RWPE2 (cell line): ENCODE measurements around the gene NFRKB.

Source experiments
- ATAC-seq: fragments of 200-7000 bp; cut with Tn5 transposase; 3 replicates; pipeline ENCODE4 v1.9.1; 2021; ENCODE audit warnings: low read depth
- DNase-seq: peaks from one replicate; pipeline ENCODE4 v3.0.0-alpha.2; 2020; ENCODE audit warnings: low spot score
- H3K27ac ChIP-seq: fragments of 450-650 bp; 2 replicates; pipeline ENCODE4 v1.5.1; 2017; ENCODE audit warnings: mild to moderate bottlenecking; ENCODE audit not compliant: poor library complexity, severe bottlenecking
- H3K27me3 ChIP-seq: fragments of 250-450 bp; sonication (Bioruptor Pico); 2 replicates; pipeline ENCODE4 v1.5.1; 2021; ENCODE audit warnings: mild to moderate bottlenecking, moderate library complexity; ENCODE audit not compliant: insufficient read depth, poor library complexity, severe bottlenecking
- H3K36me3 ChIP-seq: fragments of 250-450 bp; sonication (Bioruptor Pico); 2 replicates; pipeline ENCODE4 v1.5.1; 2020; ENCODE audit warnings: low read depth, mild to moderate bottlenecking, moderate library complexity
- H3K4me1 ChIP-seq: fragments of 250-450 bp; sonication (Bioruptor Pico); 2 replicates; pipeline ENCODE4 v1.5.1; 2021; ENCODE audit warnings: mild to moderate bottlenecking, moderate library complexity; ENCODE audit not compliant: insufficient read depth, poor library complexity, severe bottlenecking
- H3K4me3 ChIP-seq: fragments of 250-450 bp; sonication (Bioruptor Pico); 2 replicates; pipeline ENCODE4 v1.5.1; 2021; ENCODE audit warnings: mild to moderate bottlenecking, moderate library complexity; ENCODE audit not compliant: severe bottlenecking
- H3K9me3 ChIP-seq: fragments of 250-450 bp; sonication (Bioruptor Pico); 2 replicates; pipeline ENCODE4 v1.5.1; 2021; ENCODE audit warnings: mild to moderate bottlenecking, moderate library complexity; ENCODE audit not compliant: severe bottlenecking
- TF ChIP-seq, protein P1 (sequence below): fragments of 450-650 bp; IDR thresholded peaks from one replicate; pipeline ENCODE4 v1.5.1; 2017; ENCODE audit warnings: mild to moderate bottlenecking, moderate library complexity; ENCODE audit not compliant: poor library complexity, severe bottlenecking

The NFRKB gene

DNA sequence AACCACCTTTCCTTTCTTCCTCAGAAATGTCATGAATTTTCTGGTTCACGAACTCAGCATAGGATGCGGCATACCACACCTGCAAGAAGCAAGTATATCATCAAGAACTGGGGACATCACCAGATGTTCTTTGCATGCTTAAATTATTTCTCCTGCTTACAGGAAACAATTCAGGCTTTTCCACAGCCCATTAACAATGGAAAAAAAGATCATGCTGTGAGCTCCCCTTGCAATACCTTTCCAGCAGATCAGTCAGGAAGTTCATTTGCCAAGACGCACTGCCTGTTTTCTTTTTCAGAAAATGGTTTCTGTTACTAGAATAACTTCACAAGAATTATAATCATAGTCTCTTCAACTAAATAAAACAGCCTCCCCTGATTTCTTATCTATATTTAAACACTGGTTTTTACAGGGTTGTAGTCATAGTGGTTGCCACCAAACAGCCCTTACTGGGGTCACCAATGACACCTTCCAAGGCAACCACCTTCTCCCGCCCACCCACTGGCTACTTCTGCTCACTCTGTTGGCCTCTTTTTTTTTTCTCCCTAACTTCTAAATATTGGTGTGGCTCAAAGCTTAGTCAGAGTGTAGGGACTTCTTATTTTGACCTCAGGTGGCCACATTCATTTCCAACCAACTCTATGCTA lies 42.3 kb upstream of the NFRKB start:
- no peak overlapping the region for H3K4me3 ChIP-seq
- ATAC-seq, result no peak
- H3K36me3 ChIP-seq, result peaks cover 9% of the 10 kb centered on the region; the same call in 1 of the 2 replicates
- TF ChIP-seq, protein P1, sequence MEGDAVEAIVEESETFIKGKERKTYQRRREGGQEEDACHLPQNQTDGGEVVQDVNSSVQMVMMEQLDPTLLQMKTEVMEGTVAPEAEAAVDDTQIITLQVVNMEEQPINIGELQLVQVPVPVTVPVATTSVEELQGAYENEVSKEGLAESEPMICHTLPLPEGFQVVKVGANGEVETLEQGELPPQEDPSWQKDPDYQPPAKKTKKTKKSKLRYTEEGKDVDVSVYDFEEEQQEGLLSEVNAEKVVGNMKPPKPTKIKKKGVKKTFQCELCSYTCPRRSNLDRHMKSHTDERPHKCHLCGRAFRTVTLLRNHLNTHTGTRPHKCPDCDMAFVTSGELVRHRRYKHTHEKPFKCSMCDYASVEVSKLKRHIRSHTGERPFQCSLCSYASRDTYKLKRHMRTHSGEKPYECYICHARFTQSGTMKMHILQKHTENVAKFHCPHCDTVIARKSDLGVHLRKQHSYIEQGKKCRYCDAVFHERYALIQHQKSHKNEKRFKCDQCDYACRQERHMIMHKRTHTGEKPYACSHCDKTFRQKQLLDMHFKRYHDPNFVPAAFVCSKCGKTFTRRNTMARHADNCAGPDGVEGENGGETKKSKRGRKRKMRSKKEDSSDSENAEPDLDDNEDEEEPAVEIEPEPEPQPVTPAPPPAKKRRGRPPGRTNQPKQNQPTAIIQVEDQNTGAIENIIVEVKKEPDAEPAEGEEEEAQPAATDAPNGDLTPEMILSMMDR, result no peak
- H3K9me3 ChIP-seq, result no peaks in the 10 kb centered on the region
- H3K27me3 ChIP-seq, result no peaks in the 10 kb centered on the region
- no peak for DNase-seq
- H3K4me1 ChIP-seq, result peaks cover 2% of the 10 kb centered on the region
- no peak overlapping the region for H3K27ac ChIP-seq

DNA sequence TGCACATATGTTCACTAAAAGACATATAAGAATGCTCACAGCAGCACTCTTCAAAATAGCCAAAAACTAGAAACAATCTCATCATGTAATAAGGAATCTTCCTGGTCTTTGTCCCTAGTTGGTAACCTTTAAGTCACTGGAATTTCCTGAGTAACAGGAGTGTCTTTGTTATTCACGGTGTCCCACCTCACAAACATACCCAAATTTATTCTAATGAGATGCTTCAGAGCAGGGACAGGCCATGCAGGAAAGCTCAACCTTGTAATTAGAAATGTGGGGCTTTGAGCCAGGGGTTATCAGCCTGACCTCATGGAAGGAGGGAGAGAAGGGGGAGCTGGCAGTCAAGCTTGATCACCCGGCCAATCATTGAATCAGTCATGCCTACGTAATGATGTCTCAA lies 40.3 kb upstream of the NFRKB start:
- H3K4me3 ChIP-seq, result no peak overlapping the region
- H3K27me3 ChIP-seq, result no peaks in the 10 kb centered on the region
- H3K36me3 ChIP-seq, result no peaks in the 10 kb centered on the region
- TF ChIP-seq, protein P1, result no peak
- H3K9me3 ChIP-seq, result no peaks in the 10 kb centered on the region
- peaks cover 8% of the 10 kb centered on the region for H3K4me1 ChIP-seq
- no peak overlapping the region for H3K27ac ChIP-seq
- DNase-seq (no peak), ATAC-seq (no peak)

DNA sequence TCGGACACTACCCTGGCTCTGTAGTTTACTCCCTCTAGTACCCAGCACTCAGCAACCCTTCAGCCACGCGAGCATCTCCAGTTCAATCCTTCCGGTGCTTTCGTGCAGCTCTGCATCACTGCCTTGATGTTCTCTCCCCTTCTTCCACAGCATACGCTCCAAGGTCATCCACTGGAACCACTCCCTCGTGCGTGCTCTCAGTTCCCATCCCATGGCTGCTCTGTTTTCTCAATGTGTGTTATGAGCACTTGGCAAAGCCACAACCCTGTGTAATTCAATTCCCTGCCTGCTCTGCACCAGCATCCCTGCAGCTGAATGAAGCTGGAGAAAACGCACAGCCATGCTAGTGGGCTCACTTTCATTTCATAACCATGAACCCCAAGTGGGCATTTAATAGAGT lies 38.5 kb upstream of the NFRKB start:
- no peak overlapping the region for H3K4me3 ChIP-seq
- no peak for ATAC-seq
- TF ChIP-seq, protein P1, result no peak
- DNase-seq, result no peak
- H3K27me3 ChIP-seq, result no peaks in the 10 kb centered on the region
- peaks cover 14% of the 10 kb centered on the region for H3K4me1 ChIP-seq
- H3K36me3 ChIP-seq, result 0 out of 2 replicates have a peak, but pooled peaks cover 7% of the 10 kb centered on the region
- no peak overlapping the region for H3K27ac ChIP-seq
- no peaks in the 10 kb centered on the region for H3K9me3 ChIP-seq

DNA sequence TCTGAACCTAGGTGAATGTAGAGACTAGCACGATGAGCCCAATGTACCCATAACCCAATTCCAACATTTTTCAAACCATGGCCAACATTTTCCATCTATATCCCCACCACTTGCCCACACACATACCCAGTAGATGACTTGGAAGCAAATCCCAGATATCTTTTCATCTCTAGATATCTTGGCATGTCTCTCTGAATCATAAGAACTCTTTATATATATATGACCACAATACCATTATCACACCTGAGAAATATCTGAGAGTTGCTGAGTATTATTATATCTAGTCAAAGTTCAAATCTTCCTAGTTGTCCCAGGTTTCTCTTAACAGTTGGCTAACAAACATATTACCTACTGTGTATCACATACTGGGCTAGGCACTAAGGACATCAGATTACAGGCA lies 37.9 kb upstream of the NFRKB start:
- ATAC-seq (no peak), DNase-seq (no peak)
- Histone ChIP-seq H3K9me3 (no peaks in the 10 kb centered on the region), H3K27me3 (no peaks in the 10 kb centered on the region), H3K36me3 (0 out of 2 replicates have a peak, but pooled peaks cover 7% of the 10 kb centered on the region), H3K4me1 (peaks cover 14% of the 10 kb centered on the region), H3K27ac (no peak overlapping the region), H3K4me3 (no peak overlapping the region)
- TF ChIP-seq, protein P1, result no peak

DNA sequence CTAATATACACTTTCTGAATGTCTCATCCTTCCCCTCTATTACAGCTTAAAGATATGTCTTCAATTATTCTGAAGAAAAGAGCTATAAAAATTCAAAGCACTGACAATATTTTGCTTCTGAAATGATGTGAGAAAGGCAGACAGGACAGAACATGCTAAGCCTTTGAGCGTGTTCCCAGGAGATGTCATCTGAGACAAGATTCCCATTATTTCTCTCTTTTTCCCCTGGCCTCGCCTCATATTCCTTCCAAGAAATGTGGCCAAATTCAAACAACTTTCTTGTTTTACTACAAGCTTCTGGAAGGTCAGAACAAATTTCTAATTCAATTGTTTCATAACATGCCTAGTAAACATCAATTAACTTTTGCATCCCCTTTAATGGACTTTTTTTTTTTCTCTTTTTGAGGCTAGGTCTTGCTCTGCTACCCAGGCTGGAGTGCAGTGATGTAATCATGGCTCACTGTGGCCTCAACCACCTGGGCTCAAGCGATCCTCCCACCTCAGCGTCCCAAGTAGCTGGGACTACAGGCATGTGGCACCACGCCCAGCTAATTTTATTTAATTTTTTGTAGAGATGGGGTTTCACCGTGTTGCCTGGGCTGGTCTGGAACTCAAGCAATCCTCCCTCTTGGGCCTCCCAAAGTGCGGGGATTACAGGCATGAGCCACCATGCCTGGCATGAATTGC lies 37.1 kb upstream of the NFRKB start:
- TF ChIP-seq, protein P1, result no peak
- Histone ChIP-seq H3K36me3 (0 out of 2 replicates have a peak, but pooled peaks cover 7% of the 10 kb centered on the region), H3K9me3 (no peaks in the 10 kb centered on the region), H3K4me3 (no peak overlapping the region), H3K27me3 (no peaks in the 10 kb centered on the region), H3K4me1 (peaks cover 14% of the 10 kb centered on the region), H3K27ac (no peak overlapping the region)
- DNase-seq (no peak), ATAC-seq (no peak)
